Endothelial cell of umbilical vein (primary cell): ENCODE measurements around the gene SMIM38. TPM values are rescaled to one million over a fixed set of nuclear protein-coding genes. Genes with fewer than 3 reads are reported as not detected.

Source experiments
- BruUV-seq: library from RNA; stranded (reverse); fragments of 400-500 nt; replicated peaks from 2 replicates; lab custom pipeline; 2021; lab: Mats Ljungman, UMichigan
- CTCF ChIA-PET: fragments of 300-600, 350-600 bp; sonication (Branson Sonifier 250); formaldehyde crosslinking; loops from one replicate; lab custom pipeline; 2021; ENCODE audit warnings: antibody characterized with exemption, inconsistent platforms; lab: Charles Lee
- POLR2A ChIA-PET: fragments of 300-600, 350-600 bp; sonication (Branson Sonifier 250); formaldehyde crosslinking; loops from one replicate; lab custom pipeline; 2021; ENCODE audit warnings: antibody characterized with exemption, inconsistent platforms; lab: Charles Lee
- DNase-seq: peaks from one replicate; pipeline ENCODE4 v3.0.0-alpha.2; 2011; ENCODE audit warnings: low read depth, low spot score
- FAIRE-seq: peaks from 2 replicates; lab custom pipeline; 2011; peaks lifted over from hg19 to GRCh38; lab: Jason Lieb, UNC
- H2AFZ ChIP-seq: 2 replicates; pipeline ENCODE4 v1.6.0; 2012; ENCODE audit warnings: low read depth, low read length, control low read depth, inconsistent platforms
- H3K27ac ChIP-seq: 2 replicates; pipeline ENCODE4 v1.5.1; 2011; ENCODE audit warnings: low read depth, mild to moderate bottlenecking, control low read depth, low read length, moderate library complexity; ENCODE audit not compliant: insufficient read depth
- H3K27me3 ChIP-seq, 2 experiments: 2 replicates each; pipeline versions ENCODE4 v1.6.0 to v1.6.1; 2011; ENCODE audit warnings: low read length in 2 of 2, mixed read lengths in 1 of 2; ENCODE audit not compliant: control insufficient read depth in 2 of 2, insufficient read depth in 2 of 2
- H3K36me3 ChIP-seq, 2 experiments: 2 replicates in 1 of 2; 3 replicates in 1 of 2; pipeline ENCODE4 v1.5.1; 2011; ENCODE audit warnings: low read length in 2 of 2, mild to moderate bottlenecking in 1 of 2, moderate library complexity in 1 of 2; ENCODE audit not compliant: control insufficient read depth in 2 of 2, insufficient read depth in 2 of 2; ENCODE audit errors: extremely low read depth in 1 of 2
- H3K4me1 ChIP-seq: 3 replicates; pipeline ENCODE4 v1.5.1; 2011; ENCODE audit warnings: mild to moderate bottlenecking, low read length; ENCODE audit not compliant: control insufficient read depth, insufficient read depth; ENCODE audit errors: extremely low read depth
- H3K4me2 ChIP-seq: 2 replicates; pipeline ENCODE4 v1.6.1; 2011; ENCODE audit warnings: low read length, control low read depth, mixed read lengths; ENCODE audit not compliant: insufficient read depth
- H3K4me3 ChIP-seq, 3 experiments: fragments of 200-600 bp in 1 of 3; sonication (generic), shearing (Covaris generic) in 1 of 3; replicated peaks in 1 of 3; 2 replicates each; pipeline ENCODE4 v1.5.1; 2011 to 2016; ENCODE audit warnings: control low read depth in 3 of 3, low read length in 3 of 3, mild to moderate bottlenecking in 2 of 3, inconsistent platforms in 1 of 3, low read depth in 1 of 3, moderate library complexity in 1 of 3; ENCODE audit not compliant: insufficient read depth in 1 of 3
- H3K79me2 ChIP-seq: 2 replicates; pipeline ENCODE4 v1.6.0; 2012; ENCODE audit warnings: low read length, inconsistent platforms; ENCODE audit not compliant: control insufficient read depth, insufficient read depth
- H3K9ac ChIP-seq: replicated peaks from 2 replicates; pipeline ENCODE3; 2011; ENCODE audit warnings: low read length, control low read depth; ENCODE audit not compliant: insufficient read depth; ENCODE audit errors: extremely low read depth
- H3K9me1 ChIP-seq: replicated peaks from 3 replicates; pipeline ENCODE4 v1.6.0; 2011; ENCODE audit warnings: mild to moderate bottlenecking, low read length; ENCODE audit not compliant: control insufficient read depth, insufficient read depth; ENCODE audit errors: extremely low read depth
- H3K9me3 ChIP-seq: replicated peaks from 2 replicates; pipeline ENCODE4 v1.5.1; 2012; ENCODE audit warnings: low read length, inconsistent platforms; ENCODE audit not compliant: control insufficient read depth, insufficient read depth
- H4K20me1 ChIP-seq: replicated peaks from 2 replicates; pipeline ENCODE3; 2011; ENCODE audit warnings: mild to moderate bottlenecking, low read length; ENCODE audit not compliant: control insufficient read depth, insufficient read depth; ENCODE audit errors: extremely low read depth
- EZH2 ChIP-seq: IDR thresholded peaks from 2 replicates; pipeline ENCODE4 v1.6.1; 2012; ENCODE audit warnings: borderline replicate concordance, low read depth, mild to moderate bottlenecking, moderate library complexity, low read length, inconsistent platforms; ENCODE audit not compliant: severe bottlenecking
- FOS ChIP-seq: IDR thresholded peaks from 2 replicates; pipeline ENCODE4 v1.6.1; 2011; ENCODE audit warnings: mild to moderate bottlenecking, low read length, moderate library complexity, borderline replicate concordance; ENCODE audit not compliant: insufficient read depth
- GATA2 ChIP-seq: IDR thresholded peaks from 2 replicates; pipeline ENCODE4 v1.7.0; 2011; ENCODE audit warnings: low read depth, mild to moderate bottlenecking, moderate library complexity, mixed read lengths, low read length; ENCODE audit not compliant: insufficient read length, insufficient read depth
- JUN ChIP-seq: IDR thresholded peaks from 2 replicates; pipeline ENCODE4 v1.6.1; 2011; ENCODE audit warnings: borderline replicate concordance, low read depth; ENCODE audit not compliant: insufficient read length, insufficient read depth
- MYC ChIP-seq: IDR thresholded peaks from one replicate; pipeline ENCODE4 v1.6.1; 2011; ENCODE audit warnings: mild to moderate bottlenecking, low read depth, low read length
- POLR2A ChIP-seq: IDR thresholded peaks from 2 replicates; pipeline ENCODE4 v1.6.1; 2012; ENCODE audit warnings: low read depth, mild to moderate bottlenecking, control low read depth, low read length
- POLR2AphosphoS5 ChIP-seq: IDR thresholded peaks from 2 replicates; pipeline ENCODE4 v1.6.1; 2012; ENCODE audit warnings: low read depth, mild to moderate bottlenecking, control low read depth, low read length, moderate library complexity; ENCODE audit not compliant: insufficient read depth
- dilution Hi-C: fragments of 300-500 bp; cut with MboI; formaldehyde crosslinking; loops from one replicate; pipeline ENCODE4 v1.15.0; 2019; ENCODE audit warnings: low sequenced_read_pairs; ENCODE audit not compliant: extremely low pct_ligation_motif_present
- intact Hi-C: fragments of 100-400 bp; cut with micrococcal nuclease; formaldehyde crosslinking; loops from one replicate; pipeline ENCODE4 v1.10.0; 2022
- polyA plus RNA-seq, 4 experiments: library from polyadenylated mRNA; depleted of rRNA in 3 of 4; stranded (reverse) in 3 of 4; unstranded in 1 of 4; fragments of >200 nt; gene quantifications; 2 replicates each; pipeline versions ENCODE4 v1.2.1 to v1.2.3, GENCODE V29; 2011 to 2012; ENCODE audit warnings: missing spikeins in 1 of 4
- total RNA-seq: library from RNA; stranded (reverse); gene quantifications from 2 replicates; pipeline ENCODE4 v1.2.3, GENCODE V29; 2021
- TF ChIP-seq, protein P1 (sequence below), 2 donors: IDR thresholded peaks; 1 replicate in 1 of 2; 2 replicates in 1 of 2; pipeline ENCODE4 v1.5.1; 2011; ENCODE audit warnings: low read length in 2 of 2, mild to moderate bottlenecking in 2 of 2, moderate library complexity in 2 of 2, control low read depth in 1 of 2, inconsistent platforms in 1 of 2, low read depth in 1 of 2; ENCODE audit not compliant: insufficient read depth in 1 of 2; ENCODE audit errors: extremely low read depth in 1 of 2
- TF ChIP-seq, protein P2 (sequence below): IDR thresholded peaks from 2 replicates; pipeline ENCODE4 v1.6.1; 2011; ENCODE audit not compliant: insufficient read depth, insufficient read length

The SMIM38 gene
- total and polyA plus RNA-seq, 2 donors (not counting 3 experiments of a cell fraction or from before 2014, with no cell fraction given) = 0.03 TPM; not detected in 1

DNA sequence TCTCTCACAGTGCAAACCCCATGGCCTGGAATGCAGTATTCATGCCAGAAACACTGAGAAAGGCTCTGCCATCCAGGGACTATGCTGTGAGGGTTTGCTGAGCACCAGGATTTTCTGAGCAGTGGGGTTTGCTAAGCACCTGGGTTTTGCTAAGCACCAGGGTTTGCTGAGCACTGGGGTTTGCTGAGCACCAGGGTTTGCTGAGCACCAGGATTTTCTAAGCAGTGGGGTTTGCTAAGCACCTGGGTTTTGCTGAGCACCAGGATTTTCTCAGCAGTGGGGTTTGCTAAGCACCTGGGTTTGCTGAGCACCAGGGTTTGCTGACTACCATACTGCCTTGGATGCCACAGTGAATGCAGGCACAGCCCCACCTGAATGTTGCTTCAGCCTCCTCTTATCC, 48.3 kb upstream of the SMIM38 start:
- ChIA-PET POLR2A (no interaction called here), CTCF (interaction anchor here (0.9 to 9.0 kb wide), 4 partner anchors 15 to 563 kb away, joined by 3 to 154 read pairs (median 3); partner anchors contain the start of gene CCND1)
- DNase-seq (no peak), FAIRE-seq (no peak)
- Histone ChIP-seq H3K9me3 (no peaks in the 10 kb centered on the region), H3K4me2 (no peak overlapping the region), H3K27me3 (peaks cover 0 to 12% of the 10 kb centered on the region in 2 experiments), H3K4me1 (peaks cover 5% of the 10 kb centered on the region), H3K9ac (no peak overlapping the region), H3K9me1 (no peaks in the 10 kb centered on the region), H3K4me3 (no peak overlapping the region), H3K36me3 (no peaks in the 10 kb centered on the region), H3K27ac (no peak overlapping the region), H2AFZ (no peak overlapping the region), H3K79me2 (no peaks in the 10 kb centered on the region), H4K20me1 (no peaks in the 10 kb centered on the region)
- dilution Hi-C loops (loop anchor here (25.0 kb wide), 1 partner anchor 555 kb away; no protein-coding TSS in a partner anchor), intact Hi-C loops (loop anchor here (10.0 kb wide), 1 partner anchor 187 kb away; the partner anchor contains the start of gene MYEOV)
- TF ChIP-seq, protein P1, sequence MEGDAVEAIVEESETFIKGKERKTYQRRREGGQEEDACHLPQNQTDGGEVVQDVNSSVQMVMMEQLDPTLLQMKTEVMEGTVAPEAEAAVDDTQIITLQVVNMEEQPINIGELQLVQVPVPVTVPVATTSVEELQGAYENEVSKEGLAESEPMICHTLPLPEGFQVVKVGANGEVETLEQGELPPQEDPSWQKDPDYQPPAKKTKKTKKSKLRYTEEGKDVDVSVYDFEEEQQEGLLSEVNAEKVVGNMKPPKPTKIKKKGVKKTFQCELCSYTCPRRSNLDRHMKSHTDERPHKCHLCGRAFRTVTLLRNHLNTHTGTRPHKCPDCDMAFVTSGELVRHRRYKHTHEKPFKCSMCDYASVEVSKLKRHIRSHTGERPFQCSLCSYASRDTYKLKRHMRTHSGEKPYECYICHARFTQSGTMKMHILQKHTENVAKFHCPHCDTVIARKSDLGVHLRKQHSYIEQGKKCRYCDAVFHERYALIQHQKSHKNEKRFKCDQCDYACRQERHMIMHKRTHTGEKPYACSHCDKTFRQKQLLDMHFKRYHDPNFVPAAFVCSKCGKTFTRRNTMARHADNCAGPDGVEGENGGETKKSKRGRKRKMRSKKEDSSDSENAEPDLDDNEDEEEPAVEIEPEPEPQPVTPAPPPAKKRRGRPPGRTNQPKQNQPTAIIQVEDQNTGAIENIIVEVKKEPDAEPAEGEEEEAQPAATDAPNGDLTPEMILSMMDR (IDR thresholded peaks at IDR 0.05; ENCODE audit: extremely low read depth in 1 of 2, insufficient read depth in 1 of 2, low read depth in 1 of 2, low read length in 2 of 2) = no peak
- no peak for TF ChIP-seq JUN
- TF ChIP-seq, protein P2, sequence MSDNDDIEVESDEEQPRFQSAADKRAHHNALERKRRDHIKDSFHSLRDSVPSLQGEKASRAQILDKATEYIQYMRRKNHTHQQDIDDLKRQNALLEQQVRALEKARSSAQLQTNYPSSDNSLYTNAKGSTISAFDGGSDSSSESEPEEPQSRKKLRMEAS = no peak
- no TSS peak for BruUV-seq

DNA sequence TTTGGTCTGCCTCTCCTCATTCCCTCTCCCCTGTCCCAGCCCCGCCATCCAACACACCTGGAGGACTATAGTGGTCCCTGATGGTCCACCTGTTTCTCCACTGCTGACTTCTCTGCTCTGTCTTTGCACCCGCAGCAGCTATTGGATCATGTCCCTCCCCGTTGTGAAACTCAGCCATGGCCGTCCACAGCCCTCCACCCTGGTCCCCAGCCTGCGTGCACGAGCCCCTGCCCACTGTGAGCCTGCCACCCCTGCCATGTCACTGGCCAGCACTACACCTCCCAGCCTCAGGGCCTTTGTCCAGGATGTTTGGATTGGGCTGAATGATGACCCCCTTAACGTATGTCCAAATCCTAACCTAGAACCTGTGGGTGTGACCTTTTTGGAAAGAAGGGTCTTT, 47.7 kb upstream of the SMIM38 start:
- Histone ChIP-seq H3K9me1 (no peaks in the 10 kb centered on the region), H3K4me3 (no peak overlapping the region), H3K4me1 (peaks cover 5% of the 10 kb centered on the region), H3K79me2 (no peaks in the 10 kb centered on the region), H3K4me2 (no peak overlapping the region), H4K20me1 (no peaks in the 10 kb centered on the region), H2AFZ (no peak overlapping the region), H3K9me3 (no peaks in the 10 kb centered on the region), H3K9ac (no peak overlapping the region), H3K27me3 (peaks cover 0 to 12% of the 10 kb centered on the region in 2 experiments), H3K27ac (no peak overlapping the region), H3K36me3 (no peaks in the 10 kb centered on the region)
- dilution Hi-C loops = loop anchor here (25.0 kb wide), 1 partner anchor 554 kb away; no protein-coding TSS in a partner anchor
- BruUV-seq = no TSS peak
- no peak for FAIRE-seq
- ChIA-PET CTCF (interaction anchor here (0.9 to 1.6 kb wide), 3 partner anchors 15 to 562 kb away, joined by 3 read pairs; no protein-coding TSS in a partner anchor), POLR2A (no interaction called here)
- intact Hi-C loops = loop anchor here (10.0 kb wide), 1 partner anchor 187 kb away; the partner anchor contains the start of gene MYEOV
- no peak for DNase-seq
- no peak for TF ChIP-seq POLR2A
- TF ChIP-seq, protein P2 = no peak
- no peak for TF ChIP-seq FOS
- TF ChIP-seq, protein P1 (IDR thresholded peaks at IDR 0.05; ENCODE audit: extremely low read depth in 1 of 2, insufficient read depth in 1 of 2, low read depth in 1 of 2, low read length in 2 of 2) = no peak
- TF ChIP-seq GATA2 = no peak
- TF ChIP-seq JUN = no peak
- no peak for TF ChIP-seq EZH2
- TF ChIP-seq POLR2AphosphoS5 = no peak
- TF ChIP-seq MYC = no peak
